HepG2 (cell line): Measurements from ENCODE around the gene PSMA3. TPM values are rescaled to one million over a fixed set of nuclear protein-coding genes. Genes with fewer than 3 reads are reported as not detected.

Source experiments
- ATF7 ChIP-seq, 2 experiments: fragments of 450-650 bp in 1 of 2; sonication (generic) in 1 of 2; formaldehyde crosslinking in 1 of 2; IDR thresholded peaks; 2 replicates each; pipeline versions ENCODE4 v1.4.0 to v1.6.1; 2016 to 2020; ENCODE audit warnings: antibody characterized with exemption in 1 of 2, mild to moderate bottlenecking in 1 of 2, missing genetic modification reagents in 1 of 2
- NCOR1 ChIP-seq: fragments of 200-600 bp; sonication (generic); IDR thresholded peaks from 2 replicates; pipeline ENCODE4 v1.7.0; 2017; ENCODE audit warnings: antibody characterized with exemption, low read length, borderline replicate concordance
- ZNF572 ChIP-seq: sonication (generic); formaldehyde crosslinking; IDR thresholded peaks from 2 replicates; pipeline ENCODE4 v1.5.1; 2020; ENCODE audit warnings: mild to moderate bottlenecking, missing genetic modification reagents
- ZNF782 ChIP-seq: sonication (generic); formaldehyde crosslinking; IDR thresholded peaks from 2 replicates; pipeline ENCODE4 v1.4.0; 2020; ENCODE audit warnings: missing genetic modification reagents, mild to moderate bottlenecking, borderline replicate concordance
- ZSCAN25 ChIP-seq: sonication (generic); formaldehyde crosslinking; IDR thresholded peaks from 2 replicates; pipeline ENCODE4 v1.8.0; 2022; ENCODE audit warnings: mild to moderate bottlenecking, missing genetic modification reagents
- ZZZ3 ChIP-seq: sonication (generic); formaldehyde crosslinking; IDR thresholded peaks from 2 replicates; pipeline ENCODE4 v1.4.0; 2020; ENCODE audit warnings: missing genetic modification reagents, mild to moderate bottlenecking, borderline replicate concordance
- polyA plus RNA-seq, 8 experiments: library from polyadenylated mRNA; depleted of rRNA in 3 of 8; stranded (reverse) in 7 of 8; unstranded in 1 of 8; fragments of >200 nt; fragmentation: Illumina TruSeq in 4 of 8; extraction: Trizol in 4 of 8; gene quantifications; 2 replicates each; pipeline versions ENCODE4 v1.2.1 to v1.2.3, GENCODE V29; 2011 to 2016; ENCODE audit warnings: low read depth in 4 of 8, missing spikeins in 1 of 8, mixed read lengths in 1 of 8; ENCODE audit not compliant: insufficient read depth in 1 of 8
- total RNA-seq, 5 experiments: library from RNA; depleted of rRNA; stranded (reverse); fragments of >200 nt; fragmentation: Illumina TruSeq; extraction: Trizol; gene quantifications; 2 replicates each; pipeline ENCODE4 v1.2.3, GENCODE V29; 2016; ENCODE audit warnings: low read depth in 1 of 5
- TF ChIP-seq, protein P1 (sequence below): sonication (generic); formaldehyde crosslinking; IDR thresholded peaks from 2 replicates; pipeline ENCODE4 v1.4.0; 2020; ENCODE audit warnings: missing genetic modification reagents, borderline replicate concordance
- TF ChIP-seq, protein P2 (sequence below): sonication (generic); formaldehyde crosslinking; IDR thresholded peaks from 2 replicates; pipeline ENCODE4 v1.4.0; 2020; ENCODE audit warnings: low read depth, missing genetic modification reagents
- TF ChIP-seq, protein P3 (sequence below): sonication (generic); formaldehyde crosslinking; IDR thresholded peaks from 2 replicates; pipeline ENCODE4 v1.4.0; 2020; ENCODE audit warnings: missing genetic modification reagents
- TF ChIP-seq, protein P4 (sequence below): sonication (generic); formaldehyde crosslinking; IDR thresholded peaks from 2 replicates; pipeline ENCODE4 v1.4.0; 2020; ENCODE audit warnings: mild to moderate bottlenecking, missing genetic modification reagents
- TF ChIP-seq, protein P5 (sequence below): sonication (generic); formaldehyde crosslinking; IDR thresholded peaks from 2 replicates; pipeline ENCODE4 v1.8.0; 2022; ENCODE audit warnings: mild to moderate bottlenecking, missing genetic modification reagents, moderate library complexity
- TF ChIP-seq, protein P6 (sequence below): sonication (generic); formaldehyde crosslinking; IDR thresholded peaks from 2 replicates; pipeline ENCODE4 v1.4.0; 2020; ENCODE audit warnings: missing genetic modification reagents, borderline replicate concordance
- TF ChIP-seq, protein P7 (sequence below), 2 experiments: fragments of 450-650 bp in 1 of 2; sonication (generic) in 1 of 2; formaldehyde crosslinking; IDR thresholded peaks; 2 replicates each; pipeline versions ENCODE4 v1.5.0 to v1.8.0; 2020 to 2022; ENCODE audit warnings: mild to moderate bottlenecking in 1 of 2, missing genetic modification reagents in 1 of 2

The PSMA3 gene
- total and polyA plus RNA-seq, 2 of the 13 experiments (the other 11 are each of a cell fraction or from before 2014, with no cell fraction given) = 232 to 275 TPM

DNA sequence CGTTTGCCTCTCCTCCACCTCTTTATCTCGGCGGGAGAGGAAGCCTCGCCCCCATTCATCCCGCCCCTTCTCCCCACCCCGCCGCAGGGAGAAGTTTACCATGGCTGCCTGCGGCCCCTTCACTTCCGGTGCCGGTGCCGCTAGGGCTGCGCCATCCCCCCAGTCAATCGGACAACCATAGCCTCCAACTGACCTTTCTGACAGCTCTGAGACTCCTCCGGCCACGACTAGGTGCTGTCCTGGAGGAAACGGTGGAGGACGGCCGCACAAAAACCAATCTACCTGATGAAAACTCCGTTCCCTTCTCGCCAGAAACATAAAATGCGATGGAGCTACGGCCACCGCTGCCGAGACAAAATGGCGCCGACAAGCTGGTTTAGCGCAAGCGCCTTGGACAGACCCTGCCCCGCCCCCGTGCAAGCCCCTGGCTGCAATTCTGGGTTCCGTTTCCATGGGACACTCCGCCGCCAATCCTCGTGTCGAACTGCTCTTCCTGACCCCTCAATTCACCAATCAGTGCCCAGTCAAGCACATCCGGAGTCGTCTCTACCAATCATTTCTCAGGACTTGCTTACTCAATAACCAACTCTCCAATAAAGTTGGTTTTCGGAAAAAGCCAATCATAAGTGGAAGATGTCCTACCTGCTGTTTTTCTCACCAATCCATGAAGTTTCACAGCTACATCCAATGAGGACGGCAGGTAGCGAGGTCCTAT is 53.3 kb downstream of the PSMA3 start (continued):
- peak; percentile 73 for TF ChIP-seq ATF7 (IDR thresholded peaks at IDR 0.05)
- peak; percentile 64; the same call in 1 of the 2 replicates for TF ChIP-seq ATF7 (CRISPR knock-in tag; IDR thresholded peaks at IDR 0.05)
- TF ChIP-seq ZZZ3 (CRISPR knock-in tag) = no peak; the same call in 1 of the 2 replicates
- TF ChIP-seq NCOR1 = no peak; the same call in 1 of the 2 replicates
- TF ChIP-seq, protein P1, sequence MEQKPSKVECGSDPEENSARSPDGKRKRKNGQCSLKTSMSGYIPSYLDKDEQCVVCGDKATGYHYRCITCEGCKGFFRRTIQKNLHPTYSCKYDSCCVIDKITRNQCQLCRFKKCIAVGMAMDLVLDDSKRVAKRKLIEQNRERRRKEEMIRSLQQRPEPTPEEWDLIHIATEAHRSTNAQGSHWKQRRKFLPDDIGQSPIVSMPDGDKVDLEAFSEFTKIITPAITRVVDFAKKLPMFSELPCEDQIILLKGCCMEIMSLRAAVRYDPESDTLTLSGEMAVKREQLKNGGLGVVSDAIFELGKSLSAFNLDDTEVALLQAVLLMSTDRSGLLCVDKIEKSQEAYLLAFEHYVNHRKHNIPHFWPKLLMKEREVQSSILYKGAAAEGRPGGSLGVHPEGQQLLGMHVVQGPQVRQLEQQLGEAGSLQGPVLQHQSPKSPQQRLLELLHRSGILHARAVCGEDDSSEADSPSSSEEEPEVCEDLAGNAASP = peak; percentile 20; the same call in 1 of the 2 replicates
- TF ChIP-seq, protein P2, sequence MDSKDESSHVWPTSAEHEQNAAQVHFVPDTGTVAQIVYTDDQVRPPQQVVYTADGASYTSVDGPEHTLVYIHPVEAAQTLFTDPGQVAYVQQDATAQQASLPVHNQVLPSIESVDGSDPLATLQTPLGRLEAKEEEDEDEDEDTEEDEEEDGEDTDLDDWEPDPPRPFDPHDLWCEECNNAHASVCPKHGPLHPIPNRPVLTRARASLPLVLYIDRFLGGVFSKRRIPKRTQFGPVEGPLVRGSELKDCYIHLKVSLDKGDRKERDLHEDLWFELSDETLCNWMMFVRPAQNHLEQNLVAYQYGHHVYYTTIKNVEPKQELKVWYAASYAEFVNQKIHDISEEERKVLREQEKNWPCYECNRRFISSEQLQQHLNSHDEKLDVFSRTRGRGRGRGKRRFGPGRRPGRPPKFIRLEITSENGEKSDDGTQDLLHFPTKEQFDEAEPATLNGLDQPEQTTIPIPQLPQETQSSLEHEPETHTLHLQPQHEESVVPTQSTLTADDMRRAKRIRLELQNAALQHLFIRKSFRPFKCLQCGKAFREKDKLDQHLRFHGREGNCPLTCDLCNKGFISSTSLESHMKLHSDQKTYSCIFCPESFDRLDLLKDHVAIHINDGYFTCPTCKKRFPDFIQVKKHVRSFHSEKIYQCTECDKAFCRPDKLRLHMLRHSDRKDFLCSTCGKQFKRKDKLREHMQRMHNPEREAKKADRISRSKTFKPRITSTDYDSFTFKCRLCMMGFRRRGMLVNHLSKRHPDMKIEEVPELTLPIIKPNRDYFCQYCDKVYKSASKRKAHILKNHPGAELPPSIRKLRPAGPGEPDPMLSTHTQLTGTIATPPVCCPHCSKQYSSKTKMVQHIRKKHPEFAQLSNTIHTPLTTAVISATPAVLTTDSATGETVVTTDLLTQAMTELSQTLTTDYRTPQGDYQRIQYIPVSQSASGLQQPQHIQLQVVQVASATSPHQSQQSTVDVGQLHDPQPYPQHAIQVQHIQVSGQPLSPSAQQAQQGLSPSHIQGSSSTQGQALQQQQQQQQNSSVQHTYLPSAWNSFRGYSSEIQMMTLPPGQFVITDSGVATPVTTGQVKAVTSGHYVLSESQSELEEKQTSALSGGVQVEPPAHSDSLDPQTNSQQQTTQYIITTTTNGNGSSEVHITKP (CRISPR knock-in tag) = 0 out of 2 replicates have a peak, but pooled peaks have one; percentile 28
- TF ChIP-seq, protein P3, sequence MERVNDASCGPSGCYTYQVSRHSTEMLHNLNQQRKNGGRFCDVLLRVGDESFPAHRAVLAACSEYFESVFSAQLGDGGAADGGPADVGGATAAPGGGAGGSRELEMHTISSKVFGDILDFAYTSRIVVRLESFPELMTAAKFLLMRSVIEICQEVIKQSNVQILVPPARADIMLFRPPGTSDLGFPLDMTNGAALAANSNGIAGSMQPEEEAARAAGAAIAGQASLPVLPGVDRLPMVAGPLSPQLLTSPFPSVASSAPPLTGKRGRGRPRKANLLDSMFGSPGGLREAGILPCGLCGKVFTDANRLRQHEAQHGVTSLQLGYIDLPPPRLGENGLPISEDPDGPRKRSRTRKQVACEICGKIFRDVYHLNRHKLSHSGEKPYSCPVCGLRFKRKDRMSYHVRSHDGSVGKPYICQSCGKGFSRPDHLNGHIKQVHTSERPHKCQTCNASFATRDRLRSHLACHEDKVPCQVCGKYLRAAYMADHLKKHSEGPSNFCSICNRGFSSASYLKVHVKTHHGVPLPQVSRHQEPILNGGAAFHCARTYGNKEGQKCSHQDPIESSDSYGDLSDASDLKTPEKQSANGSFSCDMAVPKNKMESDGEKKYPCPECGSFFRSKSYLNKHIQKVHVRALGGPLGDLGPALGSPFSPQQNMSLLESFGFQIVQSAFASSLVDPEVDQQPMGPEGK (CRISPR knock-in tag) = peak; percentile 83
- TF ChIP-seq, protein P4, sequence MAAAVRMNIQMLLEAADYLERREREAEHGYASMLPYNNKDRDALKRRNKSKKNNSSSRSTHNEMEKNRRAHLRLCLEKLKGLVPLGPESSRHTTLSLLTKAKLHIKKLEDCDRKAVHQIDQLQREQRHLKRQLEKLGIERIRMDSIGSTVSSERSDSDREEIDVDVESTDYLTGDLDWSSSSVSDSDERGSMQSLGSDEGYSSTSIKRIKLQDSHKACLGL (CRISPR knock-in tag) = no peak
- TF ChIP-seq ZNF572 (CRISPR knock-in tag) = no peak
- TF ChIP-seq ZNF782 (CRISPR knock-in tag) = 0 out of 2 replicates have a peak, but pooled peaks have one; percentile 3
- TF ChIP-seq, protein P5, sequence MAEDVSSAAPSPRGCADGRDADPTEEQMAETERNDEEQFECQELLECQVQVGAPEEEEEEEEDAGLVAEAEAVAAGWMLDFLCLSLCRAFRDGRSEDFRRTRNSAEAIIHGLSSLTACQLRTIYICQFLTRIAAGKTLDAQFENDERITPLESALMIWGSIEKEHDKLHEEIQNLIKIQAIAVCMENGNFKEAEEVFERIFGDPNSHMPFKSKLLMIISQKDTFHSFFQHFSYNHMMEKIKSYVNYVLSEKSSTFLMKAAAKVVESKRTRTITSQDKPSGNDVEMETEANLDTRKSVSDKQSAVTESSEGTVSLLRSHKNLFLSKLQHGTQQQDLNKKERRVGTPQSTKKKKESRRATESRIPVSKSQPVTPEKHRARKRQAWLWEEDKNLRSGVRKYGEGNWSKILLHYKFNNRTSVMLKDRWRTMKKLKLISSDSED = no peak
- TF ChIP-seq, protein P6, sequence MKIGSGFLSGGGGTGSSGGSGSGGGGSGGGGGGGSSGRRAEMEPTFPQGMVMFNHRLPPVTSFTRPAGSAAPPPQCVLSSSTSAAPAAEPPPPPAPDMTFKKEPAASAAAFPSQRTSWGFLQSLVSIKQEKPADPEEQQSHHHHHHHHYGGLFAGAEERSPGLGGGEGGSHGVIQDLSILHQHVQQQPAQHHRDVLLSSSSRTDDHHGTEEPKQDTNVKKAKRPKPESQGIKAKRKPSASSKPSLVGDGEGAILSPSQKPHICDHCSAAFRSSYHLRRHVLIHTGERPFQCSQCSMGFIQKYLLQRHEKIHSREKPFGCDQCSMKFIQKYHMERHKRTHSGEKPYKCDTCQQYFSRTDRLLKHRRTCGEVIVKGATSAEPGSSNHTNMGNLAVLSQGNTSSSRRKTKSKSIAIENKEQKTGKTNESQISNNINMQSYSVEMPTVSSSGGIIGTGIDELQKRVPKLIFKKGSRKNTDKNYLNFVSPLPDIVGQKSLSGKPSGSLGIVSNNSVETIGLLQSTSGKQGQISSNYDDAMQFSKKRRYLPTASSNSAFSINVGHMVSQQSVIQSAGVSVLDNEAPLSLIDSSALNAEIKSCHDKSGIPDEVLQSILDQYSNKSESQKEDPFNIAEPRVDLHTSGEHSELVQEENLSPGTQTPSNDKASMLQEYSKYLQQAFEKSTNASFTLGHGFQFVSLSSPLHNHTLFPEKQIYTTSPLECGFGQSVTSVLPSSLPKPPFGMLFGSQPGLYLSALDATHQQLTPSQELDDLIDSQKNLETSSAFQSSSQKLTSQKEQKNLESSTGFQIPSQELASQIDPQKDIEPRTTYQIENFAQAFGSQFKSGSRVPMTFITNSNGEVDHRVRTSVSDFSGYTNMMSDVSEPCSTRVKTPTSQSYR (CRISPR knock-in tag) = peak; percentile 58
- TF ChIP-seq ZSCAN25 = 0 out of 2 replicates have a peak, but pooled peaks have one; percentile 25
- TF ChIP-seq, protein P7, sequence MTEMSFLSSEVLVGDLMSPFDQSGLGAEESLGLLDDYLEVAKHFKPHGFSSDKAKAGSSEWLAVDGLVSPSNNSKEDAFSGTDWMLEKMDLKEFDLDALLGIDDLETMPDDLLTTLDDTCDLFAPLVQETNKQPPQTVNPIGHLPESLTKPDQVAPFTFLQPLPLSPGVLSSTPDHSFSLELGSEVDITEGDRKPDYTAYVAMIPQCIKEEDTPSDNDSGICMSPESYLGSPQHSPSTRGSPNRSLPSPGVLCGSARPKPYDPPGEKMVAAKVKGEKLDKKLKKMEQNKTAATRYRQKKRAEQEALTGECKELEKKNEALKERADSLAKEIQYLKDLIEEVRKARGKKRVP (CRISPR knock-in tag; IDR thresholded peaks at IDR 0.05) = no peak
